ENCODE results near the gene TRMT44. TPM values are rescaled to one million over a fixed set of nuclear protein-coding genes. Genes with fewer than 3 reads are reported as not detected.

Gene TRMT44
- total RNA-seq, 1 experiment from 2014 or later, result 23.4 TPM

DNA sequence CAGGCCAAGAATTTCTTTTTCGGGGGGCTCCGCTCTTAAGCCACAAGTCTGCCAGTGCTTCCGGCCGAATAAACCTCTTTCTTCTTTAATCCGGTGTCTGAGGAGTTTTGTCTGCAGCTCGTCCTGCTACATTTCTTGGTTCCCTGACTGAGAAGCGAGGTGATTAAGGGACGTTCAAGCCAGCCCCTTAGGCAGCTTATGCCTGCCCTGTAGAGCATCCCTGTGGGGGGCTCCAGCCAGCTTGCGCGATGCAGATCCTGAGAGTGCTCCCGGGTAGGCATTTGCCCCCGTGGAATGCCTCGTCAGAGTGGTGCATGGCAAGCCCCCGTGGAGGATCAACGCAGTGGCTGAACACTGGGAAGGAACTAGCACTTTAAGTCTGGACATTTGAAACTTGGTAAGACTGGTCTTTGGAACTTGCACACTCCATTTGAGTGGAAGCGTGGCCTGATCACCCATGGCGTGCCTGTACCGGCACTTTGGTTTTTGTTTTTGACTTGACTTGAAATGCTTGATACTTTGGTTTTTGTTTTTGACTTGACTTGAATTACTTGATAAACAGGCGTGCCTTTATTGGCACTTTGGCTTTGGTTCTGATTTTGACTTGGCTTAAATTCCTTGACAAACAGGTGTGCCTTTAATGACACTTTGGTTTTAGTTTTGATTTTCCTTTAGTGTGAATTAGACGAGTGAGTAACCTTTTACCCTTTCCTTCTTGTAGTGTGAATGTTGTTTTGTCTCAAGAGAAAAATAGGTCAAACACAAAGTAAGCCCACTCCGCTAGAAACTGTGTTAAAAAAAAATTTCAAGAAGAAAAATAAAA is 6.1 kb upstream of the TRMT44 start:
- ChIA-PET CTCF (interaction anchor here (2.1 kb wide), 1 partner anchor 24 kb away, joined by 6 read pairs; no protein-coding TSS in a partner anchor), POLR2A (no interaction called here)
- Histone ChIP-seq H3K27me3 (replicated peaks; ENCODE audit: control insufficient read depth, insufficient read depth, low read length) (no peaks in the 10 kb centered on the region), H3K9me3 (no peaks in the 10 kb centered on the region), H3K4me1 (no peaks in the 10 kb centered on the region; the same call in 1 of the 2 replicates), H3K36me3 (ENCODE audit: control insufficient read depth, insufficient read depth, low read length) (no peaks in the 10 kb centered on the region), H3K4me3 (ENCODE audit: low read depth, low read length) (no peak overlapping the region)
- TF ChIP-seq, protein P1, sequence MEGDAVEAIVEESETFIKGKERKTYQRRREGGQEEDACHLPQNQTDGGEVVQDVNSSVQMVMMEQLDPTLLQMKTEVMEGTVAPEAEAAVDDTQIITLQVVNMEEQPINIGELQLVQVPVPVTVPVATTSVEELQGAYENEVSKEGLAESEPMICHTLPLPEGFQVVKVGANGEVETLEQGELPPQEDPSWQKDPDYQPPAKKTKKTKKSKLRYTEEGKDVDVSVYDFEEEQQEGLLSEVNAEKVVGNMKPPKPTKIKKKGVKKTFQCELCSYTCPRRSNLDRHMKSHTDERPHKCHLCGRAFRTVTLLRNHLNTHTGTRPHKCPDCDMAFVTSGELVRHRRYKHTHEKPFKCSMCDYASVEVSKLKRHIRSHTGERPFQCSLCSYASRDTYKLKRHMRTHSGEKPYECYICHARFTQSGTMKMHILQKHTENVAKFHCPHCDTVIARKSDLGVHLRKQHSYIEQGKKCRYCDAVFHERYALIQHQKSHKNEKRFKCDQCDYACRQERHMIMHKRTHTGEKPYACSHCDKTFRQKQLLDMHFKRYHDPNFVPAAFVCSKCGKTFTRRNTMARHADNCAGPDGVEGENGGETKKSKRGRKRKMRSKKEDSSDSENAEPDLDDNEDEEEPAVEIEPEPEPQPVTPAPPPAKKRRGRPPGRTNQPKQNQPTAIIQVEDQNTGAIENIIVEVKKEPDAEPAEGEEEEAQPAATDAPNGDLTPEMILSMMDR (IDR thresholded peaks at IDR 0.05; ENCODE audit: insufficient read depth in 1 of 2, low read depth in 1 of 2, low read length in 1 of 2, severe bottlenecking in 1 of 2, unreplicated experiment in 1 of 2), result no peak
- Mint-ChIP-seq H3K4me3 (ENCODE audit: unreplicated experiment) (no peak overlapping the region), H3K27ac (ENCODE audit: unreplicated experiment) (no peak overlapping the region), H3K4me1 (ENCODE audit: low read depth, unreplicated experiment) (peaks cover 20% of the 10 kb centered on the region), H3K36me3 (ENCODE audit: insufficient read depth, unreplicated experiment) (no peaks in the 10 kb centered on the region), H3K9me3 (ENCODE audit: unreplicated experiment) (no peaks in the 10 kb centered on the region), H3K27me3 (ENCODE audit: insufficient read depth, unreplicated experiment) (no peaks in the 10 kb centered on the region)
- intact Hi-C loops (cut with micrococcal nuclease; ENCODE audit: unreplicated experiment), result no loop called here
- DNase-seq, result no peak
- BruUV-seq (replicated peaks), result no TSS peak

DNA sequence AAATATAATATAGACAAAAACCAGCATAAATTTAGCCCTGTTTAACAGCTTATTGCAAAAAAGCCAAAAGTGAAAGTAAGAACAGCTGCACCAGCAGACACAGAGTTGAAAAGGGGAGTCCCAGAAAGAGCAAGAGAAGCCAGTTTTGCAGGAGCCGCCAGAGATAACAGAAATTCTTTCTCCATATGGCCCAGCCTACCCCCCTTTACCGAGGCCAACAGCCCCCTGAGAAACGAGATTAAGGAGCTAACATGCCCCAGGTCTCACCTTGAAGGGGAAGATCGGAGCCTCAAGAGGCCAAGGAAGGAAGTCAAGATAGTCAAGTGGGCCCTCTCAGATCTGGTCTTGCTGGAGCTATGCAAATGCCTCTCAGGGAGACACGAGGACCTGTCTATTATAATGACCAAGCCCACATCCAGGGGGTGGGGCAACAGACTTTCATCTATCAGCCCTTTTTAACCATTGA is 4.9 kb upstream of the TRMT44 start:
- BruUV-seq (replicated peaks), result no TSS peak
- Mint-ChIP-seq H3K4me3 (ENCODE audit: unreplicated experiment) (peak overlapping the region; percentile 65), H3K27ac (ENCODE audit: unreplicated experiment) (no peak overlapping the region), H3K4me1 (ENCODE audit: low read depth, unreplicated experiment) (peaks cover 14% of the 10 kb centered on the region), H3K36me3 (ENCODE audit: insufficient read depth, unreplicated experiment) (peaks cover 8% of the 10 kb centered on the region), H3K9me3 (ENCODE audit: unreplicated experiment) (no peaks in the 10 kb centered on the region), H3K27me3 (ENCODE audit: insufficient read depth, unreplicated experiment) (no peaks in the 10 kb centered on the region)
- Histone ChIP-seq H3K4me3 (ENCODE audit: low read depth, low read length) (no peak overlapping the region), H3K27me3 (replicated peaks; ENCODE audit: control insufficient read depth, insufficient read depth, low read length) (no peaks in the 10 kb centered on the region), H3K36me3 (ENCODE audit: control insufficient read depth, insufficient read depth, low read length) (no peaks in the 10 kb centered on the region), H3K4me1 (no peaks in the 10 kb centered on the region; the same call in 1 of the 2 replicates), H3K9me3 (no peaks in the 10 kb centered on the region)
- ChIA-PET POLR2A (interaction anchor here (0.6 kb wide), 1 partner anchor 36 kb away, joined by 9 read pairs; no protein-coding TSS in a partner anchor), CTCF (interaction anchor here (2.1 kb wide), 1 partner anchor 25 kb away, joined by 6 read pairs; no protein-coding TSS in a partner anchor)
- peak; percentile 52 to 56 for DNase-seq
- intact Hi-C loops (cut with micrococcal nuclease; ENCODE audit: unreplicated experiment), result no loop called here
- TF ChIP-seq, protein P1 (IDR thresholded peaks at IDR 0.05; ENCODE audit: insufficient read depth in 1 of 2, low read depth in 1 of 2, low read length in 1 of 2, severe bottlenecking in 1 of 2, unreplicated experiment in 1 of 2), result no peak

DNA sequence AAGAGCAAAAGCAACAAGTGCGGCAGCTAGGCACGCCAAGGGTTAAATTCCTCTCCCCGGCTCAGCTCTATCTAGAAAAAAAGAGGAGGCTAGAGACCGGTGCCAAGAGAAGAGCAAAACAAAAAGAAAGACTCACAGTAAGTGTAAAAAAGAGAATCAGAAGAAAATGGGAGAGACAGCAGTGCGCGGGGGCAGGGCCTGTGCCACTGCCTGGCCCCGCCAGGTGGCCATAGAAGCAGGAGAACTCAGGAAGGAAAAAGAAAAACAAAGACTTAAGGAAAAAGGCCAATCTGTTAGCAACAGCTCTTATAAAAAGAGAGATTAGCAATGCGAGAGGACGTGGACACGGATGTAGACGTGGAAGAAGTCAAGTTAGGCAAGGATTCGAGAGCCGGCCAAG is 3.3 kb upstream of the TRMT44 start:
- Histone ChIP-seq H3K9me3 (no peaks in the 10 kb centered on the region), H3K4me1 (no peaks in the 10 kb centered on the region; the same call in 1 of the 2 replicates), H3K36me3 (ENCODE audit: control insufficient read depth, insufficient read depth, low read length) (no peaks in the 10 kb centered on the region), H3K27me3 (replicated peaks; ENCODE audit: control insufficient read depth, insufficient read depth, low read length) (no peaks in the 10 kb centered on the region), H3K4me3 (ENCODE audit: low read depth, low read length) (no peak overlapping the region)
- ChIA-PET POLR2A (no interaction called here), CTCF (interaction anchor here (0.9 kb wide), 1 partner anchor 8 kb away, joined by 4 read pairs; no protein-coding TSS in a partner anchor)
- Mint-ChIP-seq H3K27ac (ENCODE audit: unreplicated experiment) (no peak overlapping the region), H3K36me3 (ENCODE audit: insufficient read depth, unreplicated experiment) (peaks cover 17% of the 10 kb centered on the region), H3K4me3 (ENCODE audit: unreplicated experiment) (peak overlapping the region; percentile 6), H3K4me1 (ENCODE audit: low read depth, unreplicated experiment) (peaks cover 24% of the 10 kb centered on the region), H3K27me3 (ENCODE audit: insufficient read depth, unreplicated experiment) (no peaks in the 10 kb centered on the region), H3K9me3 (ENCODE audit: unreplicated experiment) (no peaks in the 10 kb centered on the region)
- TF ChIP-seq, protein P1 (IDR thresholded peaks at IDR 0.05; ENCODE audit: insufficient read depth in 1 of 2, low read depth in 1 of 2, low read length in 1 of 2, severe bottlenecking in 1 of 2, unreplicated experiment in 1 of 2), result no peak
- intact Hi-C loops (cut with micrococcal nuclease; ENCODE audit: unreplicated experiment), result no loop called here
- no peak for DNase-seq
- no TSS peak for BruUV-seq (replicated peaks)
